ENCODE data around the gene HAND2.

The HAND2 gene

DNA sequence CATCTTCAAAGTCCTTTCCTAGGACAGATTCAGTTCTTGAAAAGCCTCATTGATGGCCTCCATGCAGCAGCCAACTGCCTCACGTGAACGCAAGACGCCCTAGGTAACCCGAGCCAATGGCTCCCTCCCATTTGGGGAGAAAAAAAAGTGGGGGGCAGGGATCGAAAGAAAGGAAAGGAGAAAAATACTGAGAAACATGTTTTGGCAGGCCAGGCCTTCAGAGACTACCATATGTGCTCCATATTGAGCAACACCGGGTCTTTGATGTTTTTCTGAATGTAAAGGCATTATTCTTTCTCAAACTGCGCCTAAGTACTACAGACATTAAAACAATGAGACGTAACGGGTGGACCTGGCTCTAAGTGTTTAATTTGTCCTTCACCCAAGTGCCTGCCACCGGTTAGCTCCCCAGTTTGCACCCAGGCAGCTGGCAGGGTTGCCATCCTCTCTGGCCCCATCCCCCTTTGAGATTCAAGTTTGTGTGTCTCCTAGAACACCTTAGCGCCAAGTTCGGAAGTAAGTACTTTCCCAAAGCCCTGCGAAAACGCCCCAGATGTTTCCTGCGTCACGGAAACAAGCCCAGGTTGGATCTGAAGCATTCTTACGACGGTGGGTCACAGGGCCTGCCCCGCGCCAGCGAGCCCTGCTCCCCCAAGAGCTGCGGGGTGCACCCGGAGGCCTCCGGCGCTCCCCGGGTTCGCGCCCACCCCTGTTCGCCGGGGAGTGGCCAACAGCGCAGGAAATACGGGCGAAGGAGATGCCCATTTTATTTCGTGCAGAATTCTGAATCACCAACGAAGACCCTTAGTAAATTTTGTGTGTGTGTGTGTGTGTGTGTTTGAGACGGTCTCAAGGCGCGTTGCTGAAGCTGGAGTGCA, 30.1 kb downstream of the HAND2 start:
- DNase-seq (ENCODE audit: insufficient read length, low spot score) (no peak), FAIRE-seq (no peak)
- no peak for TF ChIP-seq TAF1 (IDR thresholded peaks at IDR 0.05; ENCODE audit: low read depth, low read length)
- no peak for TF ChIP-seq SPI1 (IDR thresholded peaks at IDR 0.05; ENCODE audit: low read depth, low read length)
- TF ChIP-seq POLR2AphosphoS5 (IDR thresholded peaks at IDR 0.05; ENCODE audit: low read depth, low read length): no peak
- TF ChIP-seq POU2F2 (IDR thresholded peaks at IDR 0.05; ENCODE audit: low read depth, low read length): no peak
- no peak for TF ChIP-seq PAX5 (IDR thresholded peaks at IDR 0.05; ENCODE audit: insufficient read depth, low read length, severe bottlenecking)
- no peak for TF ChIP-seq POLR2A (IDR thresholded peaks at IDR 0.05; ENCODE audit: low read depth, low read length)

DNA sequence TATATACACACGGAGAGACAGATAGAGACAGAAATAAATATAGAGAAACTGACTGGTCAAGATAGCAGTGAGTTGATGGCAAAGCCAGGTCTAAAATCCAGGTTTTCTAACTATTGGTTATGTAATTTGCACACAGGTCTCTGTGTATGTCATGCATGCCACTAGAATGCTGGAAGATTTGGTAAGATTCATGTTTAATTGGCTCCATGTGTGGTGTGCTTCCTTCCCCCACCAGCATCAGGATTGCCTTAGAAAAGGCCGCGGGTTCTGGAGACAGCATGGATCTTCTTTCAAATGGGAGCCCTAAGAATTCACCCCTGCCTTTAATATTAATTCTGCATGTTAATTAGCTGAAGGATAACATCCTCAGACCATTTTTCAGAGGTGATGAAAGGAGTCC, 31.3 kb downstream of the HAND2 start:
- DNase-seq (ENCODE audit: insufficient read length, low spot score): no peak
- TF ChIP-seq SPI1 (IDR thresholded peaks at IDR 0.05; ENCODE audit: low read depth, low read length): no peak
- no peak for TF ChIP-seq PAX5 (IDR thresholded peaks at IDR 0.05; ENCODE audit: insufficient read depth, low read length, severe bottlenecking)
- TF ChIP-seq POU2F2 (IDR thresholded peaks at IDR 0.05; ENCODE audit: low read depth, low read length): no peak
- TF ChIP-seq TAF1 (IDR thresholded peaks at IDR 0.05; ENCODE audit: low read depth, low read length): no peak
- no peak for TF ChIP-seq POLR2AphosphoS5 (IDR thresholded peaks at IDR 0.05; ENCODE audit: low read depth, low read length)
- TF ChIP-seq POLR2A (IDR thresholded peaks at IDR 0.05; ENCODE audit: low read depth, low read length): no peak
- FAIRE-seq: no peak

DNA sequence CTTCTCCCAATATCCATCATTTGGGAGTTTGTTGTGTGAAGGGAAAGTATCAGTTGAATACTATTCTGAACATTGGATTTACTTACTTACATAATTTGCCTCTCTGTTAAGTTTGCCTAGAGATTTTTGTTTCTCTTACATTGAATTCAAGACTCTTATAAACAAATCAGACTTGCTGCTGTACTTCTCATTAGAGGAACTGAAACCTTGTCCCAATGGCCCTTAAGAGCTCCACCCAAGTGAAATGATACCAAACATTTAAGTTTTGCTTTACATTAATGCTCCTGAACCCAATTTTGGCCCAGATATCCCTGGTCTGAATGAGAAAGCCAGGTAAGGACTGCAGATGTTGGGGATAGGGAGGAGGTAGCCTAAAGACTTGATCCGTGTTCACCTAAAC, 32.0 kb downstream of the HAND2 start:
- TF ChIP-seq PAX5 (IDR thresholded peaks at IDR 0.05; ENCODE audit: insufficient read depth, low read length, severe bottlenecking): no peak
- TF ChIP-seq SPI1 (IDR thresholded peaks at IDR 0.05; ENCODE audit: low read depth, low read length): peak; percentile 97
- DNase-seq (ENCODE audit: insufficient read length, low spot score): no peak
- FAIRE-seq: no peak

DNA sequence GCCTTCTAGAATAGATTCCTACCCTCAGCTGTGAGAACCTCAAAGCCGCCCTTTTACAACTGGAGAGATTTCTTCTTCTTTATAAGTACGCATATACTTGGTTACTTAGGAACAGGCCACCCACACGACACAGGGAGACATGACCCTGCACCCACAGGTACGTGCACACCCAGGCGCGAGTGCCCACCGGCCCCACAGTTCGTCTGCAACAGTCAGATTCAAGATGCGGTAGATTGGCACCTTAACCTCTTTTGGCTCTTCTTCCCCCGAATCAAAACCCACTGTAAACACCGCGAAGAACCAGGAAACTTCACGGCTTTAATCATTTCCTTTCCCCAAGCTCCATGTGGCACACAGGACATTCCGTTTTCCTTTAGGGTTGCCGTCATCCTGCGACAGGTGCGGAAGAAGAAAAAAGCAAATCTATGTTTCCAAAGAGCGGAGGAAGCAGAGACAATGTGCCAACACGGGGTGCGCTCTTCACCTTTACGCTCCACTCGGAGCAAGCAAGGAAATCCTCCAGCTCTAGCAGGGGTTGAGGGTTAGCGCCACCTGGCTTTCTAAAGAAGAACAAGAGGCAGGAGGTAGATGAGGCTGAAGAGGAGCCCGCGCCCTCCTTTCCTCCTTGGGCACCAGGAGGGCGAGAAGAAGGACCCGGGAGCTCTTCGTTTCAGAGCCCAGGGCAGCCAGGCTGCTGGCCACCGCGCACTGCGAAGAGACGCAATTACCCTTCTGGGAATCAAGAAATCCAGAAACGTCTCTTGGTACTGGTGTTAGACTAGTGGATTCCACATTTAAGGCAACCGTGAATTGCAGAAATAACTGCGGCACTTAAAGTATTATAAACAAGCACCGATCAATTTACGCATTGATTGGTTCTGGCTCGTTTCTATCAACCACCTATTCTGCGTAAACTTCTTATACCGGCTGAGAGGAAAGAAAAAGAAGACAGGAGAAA, 35.7 kb downstream of the HAND2 start:
- DNase-seq (ENCODE audit: insufficient read length, low spot score): no peak
- TF ChIP-seq PAX5 (IDR thresholded peaks at IDR 0.05; ENCODE audit: insufficient read depth, low read length, severe bottlenecking): no peak
- TF ChIP-seq TAF1 (IDR thresholded peaks at IDR 0.05; ENCODE audit: low read depth, low read length): no peak
- no peak for TF ChIP-seq POLR2AphosphoS5 (IDR thresholded peaks at IDR 0.05; ENCODE audit: low read depth, low read length)
- TF ChIP-seq SPI1 (IDR thresholded peaks at IDR 0.05; ENCODE audit: low read depth, low read length): no peak
- FAIRE-seq: peak; percentile 85

DNA sequence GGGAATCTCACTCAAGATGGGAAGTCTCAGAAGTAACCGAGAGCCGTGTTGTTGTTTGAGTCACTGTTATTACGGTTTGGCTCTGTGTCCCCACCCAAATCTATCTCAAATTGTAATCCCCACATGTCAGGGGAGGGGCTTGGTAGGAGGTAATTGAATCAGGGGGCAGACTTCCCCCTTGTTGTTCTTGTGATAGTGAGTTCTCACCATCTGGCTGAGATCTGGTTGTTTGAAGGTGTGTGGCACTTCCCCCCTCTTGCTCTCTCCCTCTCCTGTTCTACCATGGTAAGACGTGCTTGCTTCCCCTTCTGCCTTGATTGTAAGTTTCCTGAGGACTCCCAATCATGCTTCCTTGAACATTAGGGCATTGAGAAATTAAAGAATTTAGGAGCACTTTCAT, 37.0 kb downstream of the HAND2 start:
- no peak for TF ChIP-seq POLR2AphosphoS5 (IDR thresholded peaks at IDR 0.05; ENCODE audit: low read depth, low read length)
- FAIRE-seq (no peak), DNase-seq (ENCODE audit: insufficient read length, low spot score) (no peak)

DNA sequence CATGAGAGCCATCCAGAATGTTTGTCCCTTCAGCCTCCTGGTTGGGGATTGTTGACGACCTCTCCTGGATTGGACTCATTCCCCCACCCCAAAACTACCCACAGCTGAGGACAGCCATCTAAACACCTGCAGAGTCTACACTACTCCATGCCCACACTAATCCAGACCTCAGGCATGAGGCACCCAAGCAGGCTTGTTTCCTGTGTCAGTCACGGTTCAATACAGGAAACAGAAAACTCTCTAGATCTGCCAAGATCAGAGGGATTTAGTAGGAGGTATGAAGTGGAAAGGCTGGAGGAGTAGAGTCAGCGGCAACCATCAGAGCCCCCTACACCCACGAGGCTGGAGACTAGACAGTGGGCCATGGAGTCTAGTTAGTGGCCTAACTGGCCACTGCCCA, 37.7 kb downstream of the HAND2 start:
- DNase-seq (ENCODE audit: insufficient read length, low spot score) (no peak), FAIRE-seq (no peak)
- TF ChIP-seq POLR2AphosphoS5 (IDR thresholded peaks at IDR 0.05; ENCODE audit: low read depth, low read length) (no peak), PAX5 (IDR thresholded peaks at IDR 0.05; ENCODE audit: insufficient read depth, low read length, severe bottlenecking) (no peak), POLR2A (IDR thresholded peaks at IDR 0.05; ENCODE audit: low read depth, low read length) (no peak), TAF1 (IDR thresholded peaks at IDR 0.05; ENCODE audit: low read depth, low read length) (no peak), SPI1 (IDR thresholded peaks at IDR 0.05; ENCODE audit: low read depth, low read length) (no peak), POU2F2 (IDR thresholded peaks at IDR 0.05; ENCODE audit: low read depth, low read length) (no peak)

DNA sequence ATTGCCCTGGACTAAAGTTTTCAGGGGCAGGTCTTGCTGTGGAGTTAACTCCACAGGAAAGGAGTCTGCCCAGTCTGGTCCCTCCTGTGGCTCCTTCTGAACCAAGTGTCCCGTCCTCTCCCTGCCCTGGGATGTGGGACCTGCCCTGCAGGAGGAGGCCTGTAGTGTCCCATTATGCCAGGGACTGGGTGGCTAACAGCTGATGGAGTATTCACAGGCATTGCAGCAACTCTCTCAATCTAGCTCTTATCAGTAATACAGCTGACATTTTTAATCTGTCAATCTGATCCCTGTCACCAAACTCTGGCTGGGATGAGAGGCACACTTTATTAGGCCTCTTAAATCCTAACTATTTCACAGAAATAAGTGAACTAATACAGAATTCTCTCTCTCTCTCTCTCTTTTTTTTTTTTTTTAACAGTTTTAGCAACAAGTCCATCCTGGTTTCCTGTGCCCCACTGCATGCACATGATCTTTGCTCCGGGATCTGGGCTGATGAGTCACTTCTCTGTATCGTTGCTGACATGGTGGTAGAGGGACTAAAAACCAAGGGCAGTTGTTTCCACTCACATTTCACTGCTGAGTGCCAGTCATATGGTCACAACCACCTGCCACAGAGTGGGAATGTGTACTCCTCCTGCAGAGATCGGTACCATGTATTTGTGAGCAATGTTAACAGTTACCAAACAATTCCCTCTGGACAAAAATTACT, 39.1 kb downstream of the HAND2 start:
- FAIRE-seq (no peak), DNase-seq (ENCODE audit: insufficient read length, low spot score) (no peak)

DNA sequence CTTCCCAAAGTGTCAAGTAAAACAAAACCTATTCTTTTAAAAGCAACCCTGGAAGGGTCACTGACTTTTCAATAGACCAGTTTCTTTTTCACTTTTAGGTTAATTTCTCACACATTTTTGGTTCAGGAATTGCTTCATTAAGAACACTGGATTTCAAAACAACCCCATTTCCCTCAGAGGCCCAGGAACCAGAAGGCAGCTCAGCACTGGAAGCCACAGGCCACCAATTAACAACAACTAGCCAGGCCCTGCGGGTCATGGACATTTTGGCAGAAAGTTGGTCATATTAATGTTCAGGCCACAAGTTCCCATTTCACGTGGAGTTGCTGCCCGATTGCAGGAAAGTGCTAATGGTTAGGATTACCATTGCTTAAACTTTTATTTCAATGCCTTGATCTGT, 39.8 kb downstream of the HAND2 start:
- DNase-seq (ENCODE audit: insufficient read length, low spot score) (no peak), FAIRE-seq (no peak)
- TF ChIP-seq POLR2AphosphoS5 (IDR thresholded peaks at IDR 0.05; ENCODE audit: low read depth, low read length): no peak
- no peak for TF ChIP-seq POLR2A (IDR thresholded peaks at IDR 0.05; ENCODE audit: low read depth, low read length)
- TF ChIP-seq SPI1 (IDR thresholded peaks at IDR 0.05; ENCODE audit: low read depth, low read length): no peak
- no peak for TF ChIP-seq TAF1 (IDR thresholded peaks at IDR 0.05; ENCODE audit: low read depth, low read length)

More for the DNA sequence above, 39.1 kb downstream of the HAND2 start:
- TF ChIP-seq PAX5 (IDR thresholded peaks at IDR 0.05; ENCODE audit: insufficient read depth, low read length, severe bottlenecking) (no peak), SPI1 (IDR thresholded peaks at IDR 0.05; ENCODE audit: low read depth, low read length) (no peak), TAF1 (IDR thresholded peaks at IDR 0.05; ENCODE audit: low read depth, low read length) (no peak), POLR2AphosphoS5 (IDR thresholded peaks at IDR 0.05; ENCODE audit: low read depth, low read length) (no peak), POU2F2 (IDR thresholded peaks at IDR 0.05; ENCODE audit: low read depth, low read length) (no peak), POLR2A (IDR thresholded peaks at IDR 0.05; ENCODE audit: low read depth, low read length) (no peak)

DNA sequence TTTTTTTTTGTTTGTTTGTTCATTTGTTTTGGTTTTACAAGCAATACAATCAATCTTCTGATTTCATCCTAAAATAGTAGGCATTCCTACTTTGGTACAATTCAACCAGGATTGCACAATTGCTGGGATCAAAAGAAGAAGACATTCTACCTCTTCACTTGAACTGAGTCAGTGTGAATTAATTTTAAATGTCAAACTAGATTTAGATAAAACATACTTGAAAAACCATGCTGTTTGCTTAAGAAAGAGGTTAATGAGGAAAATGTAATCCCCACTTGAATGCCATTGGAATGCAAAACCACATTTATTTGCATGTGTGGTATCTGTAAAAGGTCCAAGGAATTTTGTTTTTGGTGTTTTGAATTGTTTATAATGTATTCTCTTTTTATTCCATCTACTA, 40.5 kb downstream of the HAND2 start:
- no peak for FAIRE-seq
- DNase-seq (ENCODE audit: insufficient read length, low spot score): no peak
- TF ChIP-seq POLR2AphosphoS5 (IDR thresholded peaks at IDR 0.05; ENCODE audit: low read depth, low read length) (no peak), TAF1 (IDR thresholded peaks at IDR 0.05; ENCODE audit: low read depth, low read length) (no peak), SPI1 (IDR thresholded peaks at IDR 0.05; ENCODE audit: low read depth, low read length) (no peak), PAX5 (IDR thresholded peaks at IDR 0.05; ENCODE audit: insufficient read depth, low read length, severe bottlenecking) (no peak), POLR2A (IDR thresholded peaks at IDR 0.05; ENCODE audit: low read depth, low read length) (no peak), POU2F2 (IDR thresholded peaks at IDR 0.05; ENCODE audit: low read depth, low read length) (no peak)
